Gastroesophageal sphincter (tissue), 4 donors: Measurements from ENCODE around the gene VPS13C. TPM values are rescaled to one million over a fixed set of nuclear protein-coding genes. Genes with fewer than 3 reads are reported as not detected.

Experiments
- ATAC-seq: fragments of 150-250 bp; one replicate; pipeline ENCODE4 v1.9.1; 2016; ENCODE audit warnings: mild to moderate bottlenecking, moderate library complexity
- H3K27ac ChIP-seq, 4 donors: fragments of 200-600 bp; sonication (generic) in 3 of 4; 1 replicate in 3 of 4; 2 replicates in 1 of 4; pipeline ENCODE4 v1.5.1; 2016 to 2019
- H3K27me3 ChIP-seq: fragments of 200-600 bp; sonication (generic); one replicate; pipeline ENCODE4 v1.5.1; 2019
- H3K36me3 ChIP-seq, 2 donors: fragments of 200-600 bp; sonication (generic); one replicate each; pipeline ENCODE4 v1.5.1; 2019; ENCODE audit warnings: control low read depth in 1 of 2
- H3K4me1 ChIP-seq, 3 donors: fragments of 200-600 bp; sonication (generic); 1 replicate in 2 of 3; 2 replicates in 1 of 3; pipeline ENCODE4 v1.5.1; 2016 to 2019; ENCODE audit warnings: control low read depth in 2 of 3
- H3K4me3 ChIP-seq, 2 donors: fragments of 200-600 bp; sonication (generic); one replicate each; pipeline ENCODE4 v1.5.1; 2019; ENCODE audit warnings: mild to moderate bottlenecking in 1 of 2, moderate library complexity in 1 of 2
- H3K9me3 ChIP-seq, 3 donors: fragments of 200-600 bp; sonication (generic); one replicate each; pipeline ENCODE4 v1.5.1; 2017 to 2019; ENCODE audit warnings: control low read depth in 2 of 3
- EP300 ChIP-seq: sonication (generic); formaldehyde crosslinking; IDR thresholded peaks from one replicate; pipeline ENCODE4 v1.6.1; 2017; ENCODE audit warnings: antibody characterized with exemption, mild to moderate bottlenecking
- POLR2A ChIP-seq, 2 donors: fragments of 450-650 bp; IDR thresholded peaks; one replicate each; pipeline ENCODE4 v1.6.1; 2017; ENCODE audit warnings: antibody characterized with exemption in 2 of 2, mild to moderate bottlenecking in 2 of 2, moderate library complexity in 1 of 2
- POLR2AphosphoS5 ChIP-seq: sonication (generic); formaldehyde crosslinking; IDR thresholded peaks from one replicate; pipeline ENCODE4 v1.6.1; 2017; ENCODE audit warnings: antibody characterized with exemption
- WGBS, 2 donors: methylation state at CpG; one replicate each; pipeline ENCODE4 v1.1.5; 2018; ENCODE audit warnings: low coverage in 1 of 2; 5-methylcytosine and 5-hydroxymethylcytosine counted together
- total RNA-seq, 4 donors: library from RNA; depleted of rRNA; stranded (reverse); fragments of >200 nt; gene quantifications; one replicate each; pipeline ENCODE4 v1.1.0, GENCODE V29; 2016
- TF ChIP-seq, protein P1 (sequence below), 4 experiments: fragments of 200-600 bp in 2 of 4; fragments of 450-650 bp in 2 of 4; sonication (generic) in 1 of 4; IDR thresholded peaks; one replicate each; pipeline ENCODE4 v1.5.1; 2017 to 2019; ENCODE audit warnings: antibody characterized with exemption in 4 of 4, mild to moderate bottlenecking in 2 of 4, moderate library complexity in 2 of 4

The VPS13C gene
- total RNA-seq, 4 donors from 2014 or later: 62.2 to 108 (median 83.4) TPM

DNA sequence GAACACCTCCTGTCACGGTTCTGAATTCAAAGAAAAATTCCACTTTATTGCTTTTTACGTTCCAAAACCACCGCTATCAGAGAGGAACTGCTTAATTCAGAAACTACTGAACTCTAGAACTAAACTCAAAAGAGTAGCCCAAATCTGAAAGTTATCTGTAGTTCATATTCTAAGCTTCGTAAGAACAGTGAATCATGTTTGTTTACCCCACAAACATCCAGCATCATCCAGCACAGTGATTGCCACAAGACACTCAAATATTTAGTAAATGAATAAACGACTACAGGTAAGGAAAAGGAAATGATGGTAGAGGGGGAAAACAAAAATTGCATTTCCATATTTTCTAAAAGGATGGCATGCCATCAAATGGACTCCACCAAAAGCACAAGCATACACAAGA lies 32.3 kb downstream of the VPS13C start:
- WGBS, 2 donors: 90 to 92% methylated on average over 5 of the region's 5 CpGs
- Histone ChIP-seq H3K27ac (no peak overlapping the region), H3K9me3 (no peaks in the 10 kb centered on the region), H3K4me1 (no peaks in the 10 kb centered on the region), H3K4me3 (no peak overlapping the region), H3K36me3 (peaks cover 0 to 30% of the 10 kb centered on the region in 2 donors), H3K27me3 (no peaks in the 10 kb centered on the region)
- ATAC-seq: no peak
- TF ChIP-seq POLR2AphosphoS5 (no peak), POLR2A (IDR thresholded peaks at IDR 0.05) (no peak), EP300 (no peak)
- TF ChIP-seq, protein P1, sequence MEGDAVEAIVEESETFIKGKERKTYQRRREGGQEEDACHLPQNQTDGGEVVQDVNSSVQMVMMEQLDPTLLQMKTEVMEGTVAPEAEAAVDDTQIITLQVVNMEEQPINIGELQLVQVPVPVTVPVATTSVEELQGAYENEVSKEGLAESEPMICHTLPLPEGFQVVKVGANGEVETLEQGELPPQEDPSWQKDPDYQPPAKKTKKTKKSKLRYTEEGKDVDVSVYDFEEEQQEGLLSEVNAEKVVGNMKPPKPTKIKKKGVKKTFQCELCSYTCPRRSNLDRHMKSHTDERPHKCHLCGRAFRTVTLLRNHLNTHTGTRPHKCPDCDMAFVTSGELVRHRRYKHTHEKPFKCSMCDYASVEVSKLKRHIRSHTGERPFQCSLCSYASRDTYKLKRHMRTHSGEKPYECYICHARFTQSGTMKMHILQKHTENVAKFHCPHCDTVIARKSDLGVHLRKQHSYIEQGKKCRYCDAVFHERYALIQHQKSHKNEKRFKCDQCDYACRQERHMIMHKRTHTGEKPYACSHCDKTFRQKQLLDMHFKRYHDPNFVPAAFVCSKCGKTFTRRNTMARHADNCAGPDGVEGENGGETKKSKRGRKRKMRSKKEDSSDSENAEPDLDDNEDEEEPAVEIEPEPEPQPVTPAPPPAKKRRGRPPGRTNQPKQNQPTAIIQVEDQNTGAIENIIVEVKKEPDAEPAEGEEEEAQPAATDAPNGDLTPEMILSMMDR (IDR thresholded peaks at IDR 0.05): no peak

DNA sequence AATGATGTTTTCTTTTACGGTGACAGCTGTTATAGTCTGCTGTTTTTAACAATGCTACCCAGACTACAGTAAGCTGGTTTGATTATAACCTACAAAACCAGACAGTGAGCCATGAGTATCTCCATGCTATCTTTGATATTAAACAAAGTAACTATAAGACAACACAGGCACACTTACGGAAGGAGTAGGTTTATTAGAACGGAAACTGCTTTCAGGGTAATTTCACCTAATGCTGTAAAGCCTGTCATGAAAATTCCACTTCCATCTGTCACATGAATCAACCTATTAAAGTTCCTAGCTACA lies 33.0 kb downstream of the VPS13C start:
- Histone ChIP-seq H3K4me3 (no peak overlapping the region), H3K36me3 (peaks cover 0 to 32% of the 10 kb centered on the region in 2 donors), H3K4me1 (no peaks in the 10 kb centered on the region), H3K9me3 (no peaks in the 10 kb centered on the region), H3K27me3 (no peaks in the 10 kb centered on the region), H3K27ac (no peak overlapping the region)
- TF ChIP-seq, protein P1 (IDR thresholded peaks at IDR 0.05): no peak
- no peak for TF ChIP-seq POLR2AphosphoS5
- no peak for TF ChIP-seq POLR2A (IDR thresholded peaks at IDR 0.05)
- TF ChIP-seq EP300: no peak
- 83 to 90% methylated on average over 3 of the region's 3 CpGs for WGBS, 2 donors
- no peak for ATAC-seq

DNA sequence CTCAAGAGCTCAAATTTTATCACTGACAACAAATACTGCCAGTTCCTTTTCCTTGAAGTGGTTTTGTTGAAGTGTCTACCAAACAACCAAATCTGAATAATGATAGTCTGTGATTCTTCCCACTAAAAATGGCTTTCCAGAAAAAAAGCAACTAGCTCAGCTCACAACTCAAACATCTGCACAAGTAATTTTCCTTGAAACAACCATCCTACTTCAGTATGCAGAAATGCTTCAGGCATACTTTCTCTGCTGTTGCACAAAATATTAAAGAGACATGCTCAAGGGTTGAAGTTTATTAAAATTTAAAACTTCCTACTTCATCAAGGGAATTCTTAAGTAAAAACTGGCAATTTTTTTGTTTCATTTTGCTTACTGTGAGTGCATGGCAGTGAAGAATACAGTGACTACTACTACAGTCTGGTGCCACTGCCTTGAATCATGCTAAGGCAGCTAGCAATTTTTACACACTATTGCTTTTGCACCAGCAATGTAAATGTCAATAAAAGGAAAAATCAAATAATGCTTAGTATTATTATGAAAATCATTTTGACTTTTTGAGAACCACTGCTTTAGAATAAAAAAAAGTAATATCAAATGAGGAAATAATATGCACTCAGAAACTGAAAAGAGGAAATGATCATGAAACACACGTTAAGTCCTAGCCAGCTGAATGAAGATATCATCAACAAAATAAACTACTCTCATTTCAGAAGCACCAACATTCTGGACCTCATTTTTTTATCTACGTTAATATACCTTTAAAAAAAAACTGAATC lies 33.6 kb downstream of the VPS13C start:
- no peak for TF ChIP-seq POLR2AphosphoS5
- TF ChIP-seq EP300: no peak
- TF ChIP-seq POLR2A (IDR thresholded peaks at IDR 0.05): no peak
- TF ChIP-seq, protein P1 (IDR thresholded peaks at IDR 0.05): no peak
- no peak for ATAC-seq

DNA sequence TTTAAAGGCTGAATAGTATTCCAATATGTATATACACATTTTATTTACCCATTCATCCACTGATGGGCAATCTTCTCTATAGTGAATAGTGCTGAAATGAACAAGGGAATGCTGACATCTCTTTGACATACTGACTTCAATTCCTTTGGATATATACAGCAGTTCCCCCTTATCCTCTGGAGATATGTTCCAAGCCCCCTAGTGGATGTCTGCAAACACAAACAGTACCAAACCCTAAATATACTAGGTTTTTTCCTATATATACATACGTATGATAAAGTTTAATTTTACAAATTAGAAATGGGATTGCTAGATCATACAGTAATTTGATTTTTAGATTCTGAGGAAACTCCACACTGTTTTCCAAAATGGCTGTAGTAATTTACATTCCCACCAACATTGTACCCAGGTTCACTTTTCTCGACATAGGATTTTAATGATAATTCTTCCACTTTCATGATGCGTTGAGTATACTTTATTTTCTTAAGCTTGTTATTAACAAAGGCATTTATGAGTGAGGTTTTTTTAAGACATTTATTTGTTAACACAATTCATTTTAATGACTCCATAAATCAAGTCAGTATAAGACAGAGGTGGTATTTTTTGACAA lies 38.2 kb downstream of the VPS13C start:
- TF ChIP-seq, protein P1 (IDR thresholded peaks at IDR 0.05): no peak
- TF ChIP-seq POLR2A (IDR thresholded peaks at IDR 0.05) (no peak), POLR2AphosphoS5 (no peak), EP300 (no peak)
- Histone ChIP-seq H3K36me3 (peaks cover 0 to 44% of the 10 kb centered on the region in 2 donors), H3K4me1 (no peaks in the 10 kb centered on the region), H3K9me3 (no peaks in the 10 kb centered on the region), H3K4me3 (no peak overlapping the region), H3K27ac (no peak overlapping the region), H3K27me3 (no peaks in the 10 kb centered on the region)
- 83 to 95% methylated on average over 3 of the region's 3 CpGs for WGBS, 2 donors
- no peak for ATAC-seq

More for the DNA sequence above, 33.6 kb downstream of the VPS13C start:
- Histone ChIP-seq H3K36me3 (peaks cover 0 to 35% of the 10 kb centered on the region in 2 donors), H3K9me3 (no peaks in the 10 kb centered on the region), H3K27me3 (no peaks in the 10 kb centered on the region), H3K4me3 (no peak overlapping the region), H3K27ac (no peak overlapping the region), H3K4me1 (no peaks in the 10 kb centered on the region)
- 66 to 79% methylated on average over 2 of the region's 2 CpGs for WGBS, 2 donors
